ENCODE measurements around the gene GNB2. TPM values are rescaled to one million over a fixed set of nuclear protein-coding genes. Genes with fewer than 3 reads are reported as not detected.

The GNB2 gene
- polyA plus RNA-seq, 2 of the 4 experiments (the other 2 are of a cell fraction): 50.8 to 163 TPM

DNA sequence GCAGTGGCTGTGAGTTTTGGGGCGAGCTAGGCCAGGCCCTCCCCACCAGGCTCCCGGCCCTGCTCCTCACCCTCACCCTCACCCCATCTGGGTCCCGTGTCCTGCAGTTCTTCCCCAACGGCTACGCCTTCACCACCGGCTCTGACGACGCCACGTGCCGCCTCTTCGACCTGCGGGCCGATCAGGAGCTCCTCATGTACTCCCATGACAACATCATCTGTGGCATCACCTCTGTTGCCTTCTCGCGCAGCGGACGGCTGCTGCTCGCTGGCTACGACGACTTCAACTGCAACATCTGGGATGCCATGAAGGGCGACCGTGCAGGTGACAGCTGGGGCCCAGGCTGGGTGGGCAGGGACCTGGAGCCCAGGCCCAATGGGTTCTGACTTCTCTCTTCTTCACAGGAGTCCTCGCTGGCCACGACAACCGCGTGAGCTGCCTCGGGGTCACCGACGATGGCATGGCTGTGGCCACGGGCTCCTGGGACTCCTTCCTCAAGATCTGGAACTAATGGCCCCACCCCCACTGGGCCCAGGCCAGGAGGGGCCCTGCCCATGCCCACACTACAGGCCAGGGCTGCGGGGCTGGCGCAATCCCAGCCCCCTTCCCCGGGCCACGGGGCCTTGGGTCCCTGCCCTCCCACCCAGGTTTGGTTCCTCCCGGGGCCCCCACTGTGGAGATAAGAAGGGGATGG lies 4.9 kb downstream of the GNB2 start:
- no peaks in the 10 kb centered on the region for H3K9me3 ChIP-seq
- peaks cover 35% of the 10 kb centered on the region for H3K4me1 ChIP-seq
- ATAC-seq (no peak), FAIRE-seq (no peak), DNase-seq (ENCODE audit: low read depth in 1 of 2, low spot score in 1 of 2) (no peak)
- 96% methylated on average over 26 of the region's 35 CpGs for WGBS (ENCODE audit: missing lambda C conversion rate)
- H3K4me3 ChIP-seq: no peak overlapping the region
- ChIA-PET CTCF (interaction anchor here (0.6 to 6.4 kb wide), 5 partner anchors 12 to 64 kb away, joined by 5 to 72 read pairs (median 21); partner anchors contain the start of gene POP7), POLR2A (interaction anchor here (0.6 to 1.3 kb wide), 2 partner anchors 92 to 118 kb away, joined by 3 to 4 read pairs; partner anchors contain the start of gene FBXO24)
- no peak for TF ChIP-seq NFE2L2 (conservative IDR thresholded peaks at IDR 0.05; ENCODE audit: low read length)
- no peak for TF ChIP-seq ATOH8 (CRISPR knock-in tag; IDR thresholded peaks at IDR 0.05; ENCODE audit: low read depth)
- TF ChIP-seq POLR2AphosphoS2 (conservative IDR thresholded peaks at IDR 0.05; ENCODE audit: low read length): no peak
- TF ChIP-seq ELK1 (IDR thresholded peaks at IDR 0.05; ENCODE audit: low read depth, low read length): no peak
- TF ChIP-seq HDAC2 (IDR thresholded peaks at IDR 0.05): no peak
- TF ChIP-seq ZSCAN20 (CRISPR knock-in tag; IDR thresholded peaks at IDR 0.05): no peak
- H3K4me2 ChIP-seq: no peak overlapping the region
- 0 out of 6 replicates have a peak overlapping the region, but pooled peaks of 1 of the 2 experiments have one; percentile 22 for H3K27ac ChIP-seq

- FAIRE-seq: no peak
- H3K27ac ChIP-seq: peak overlapping the region in 1 of 2 experiments; percentile 38; a peak in 1 of 6 replicates
Observed at GRCh38 chr7:100679129-100679926, 5.8 kb downstream of the GNB2 start.

DNA sequence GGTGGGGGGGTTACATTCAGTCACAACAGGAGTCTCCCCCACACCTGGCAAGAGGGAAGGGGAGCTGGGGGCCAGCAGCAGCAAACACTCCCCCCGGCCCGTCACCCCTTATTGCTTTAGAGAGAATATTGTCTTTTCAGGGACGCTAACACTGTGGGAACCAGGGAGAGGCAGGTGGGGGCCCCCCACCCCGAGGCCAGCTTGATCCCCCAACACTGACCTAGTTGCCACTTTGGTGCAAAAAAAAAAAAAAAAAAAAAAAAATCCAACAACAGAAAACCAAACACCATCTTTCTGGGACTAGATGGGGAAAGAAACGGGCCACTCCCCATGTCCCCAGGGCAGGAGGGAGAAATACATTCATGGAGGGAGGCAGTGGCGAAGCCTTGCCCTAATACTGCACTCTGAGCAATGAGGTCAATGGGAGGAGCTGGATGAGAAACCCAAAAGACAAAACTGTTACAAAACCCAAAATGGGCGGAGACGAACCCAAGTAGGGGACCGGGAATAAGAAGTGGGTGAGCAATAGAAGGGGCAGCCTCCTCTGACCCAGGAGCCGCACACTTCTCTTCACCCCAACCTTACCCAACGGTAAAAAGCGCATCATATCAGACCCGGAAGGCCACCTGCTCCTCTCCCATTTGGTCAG lies 6.5 kb downstream of the GNB2 start:
- DNase-seq (ENCODE audit: low read depth in 1 of 2, low spot score in 1 of 2): peak in 1 of 2 experiments; percentile 49
- WGBS (ENCODE audit: missing lambda C conversion rate): 77% methylated on average over 13 of the region's 13 CpGs

More at GRCh38 chr7:100679129-100679926, 5.8 kb downstream of the GNB2 start:
- peaks cover 35% of the 10 kb centered on the region for H3K4me1 ChIP-seq
- DNase-seq (ENCODE audit: low read depth in 1 of 2, low spot score in 1 of 2): no peak
- peak in 1 of 2 experiments; percentile 3; a peak in 1 of 6 replicates for ATAC-seq
- ChIA-PET CTCF (interaction anchor here (1.0 to 6.4 kb wide), 7 partner anchors 11 to 51 kb away, joined by 3 to 72 read pairs (median 21); partner anchors contain the start of gene POP7), POLR2A (no interaction called here)
- no peak overlapping the region for H3K4me3 ChIP-seq
- TF ChIP-seq ZNF302 (CRISPR knock-in tag; IDR thresholded peaks at IDR 0.05) (no peak), NR3C1 (IDR thresholded peaks at IDR 0.05) (no peak), CHD2 (IDR thresholded peaks at IDR 0.05; ENCODE audit: low read length, partially characterized antibody) (no peak)
- TF ChIP-seq, protein P1, sequence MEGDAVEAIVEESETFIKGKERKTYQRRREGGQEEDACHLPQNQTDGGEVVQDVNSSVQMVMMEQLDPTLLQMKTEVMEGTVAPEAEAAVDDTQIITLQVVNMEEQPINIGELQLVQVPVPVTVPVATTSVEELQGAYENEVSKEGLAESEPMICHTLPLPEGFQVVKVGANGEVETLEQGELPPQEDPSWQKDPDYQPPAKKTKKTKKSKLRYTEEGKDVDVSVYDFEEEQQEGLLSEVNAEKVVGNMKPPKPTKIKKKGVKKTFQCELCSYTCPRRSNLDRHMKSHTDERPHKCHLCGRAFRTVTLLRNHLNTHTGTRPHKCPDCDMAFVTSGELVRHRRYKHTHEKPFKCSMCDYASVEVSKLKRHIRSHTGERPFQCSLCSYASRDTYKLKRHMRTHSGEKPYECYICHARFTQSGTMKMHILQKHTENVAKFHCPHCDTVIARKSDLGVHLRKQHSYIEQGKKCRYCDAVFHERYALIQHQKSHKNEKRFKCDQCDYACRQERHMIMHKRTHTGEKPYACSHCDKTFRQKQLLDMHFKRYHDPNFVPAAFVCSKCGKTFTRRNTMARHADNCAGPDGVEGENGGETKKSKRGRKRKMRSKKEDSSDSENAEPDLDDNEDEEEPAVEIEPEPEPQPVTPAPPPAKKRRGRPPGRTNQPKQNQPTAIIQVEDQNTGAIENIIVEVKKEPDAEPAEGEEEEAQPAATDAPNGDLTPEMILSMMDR (IDR thresholded peaks at IDR 0.05): no peak
- H3K9me3 ChIP-seq: no peaks in the 10 kb centered on the region
- WGBS (ENCODE audit: missing lambda C conversion rate): 88% methylated on average over 13 of the region's 13 CpGs
- H3K4me2 ChIP-seq: no peak overlapping the region

More for the DNA sequence above, 6.5 kb downstream of the GNB2 start:
- no peaks in the 10 kb centered on the region for H3K9me3 ChIP-seq
- TF ChIP-seq ZFP36 (IDR thresholded peaks at IDR 0.05; ENCODE audit: borderline replicate concordance, partially characterized antibody): no peak
- TF ChIP-seq HEYL (CRISPR knock-in tag; IDR thresholded peaks at IDR 0.05): no peak
- TF ChIP-seq MAFK (IDR thresholded peaks at IDR 0.05; ENCODE audit: partially characterized antibody): no peak
- no peak for TF ChIP-seq HOXB13 (CRISPR knock-in tag; IDR thresholded peaks at IDR 0.05; ENCODE audit: low read depth)
- TF ChIP-seq, protein P2, sequence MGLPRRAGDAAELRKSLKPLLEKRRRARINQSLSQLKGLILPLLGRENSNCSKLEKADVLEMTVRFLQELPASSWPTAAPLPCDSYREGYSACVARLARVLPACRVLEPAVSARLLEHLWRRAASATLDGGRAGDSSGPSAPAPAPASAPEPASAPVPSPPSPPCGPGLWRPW (IDR thresholded peaks at IDR 0.05): no peak
- TF ChIP-seq FOSB (CRISPR knock-in tag; IDR thresholded peaks at IDR 0.05): no peak
- no peak for TF ChIP-seq TP53 (CRISPR knock-in tag; IDR thresholded peaks at IDR 0.05)
- TF ChIP-seq HDAC2 (IDR thresholded peaks at IDR 0.05): no peak
- no peak for TF ChIP-seq POLR2AphosphoS2 (conservative IDR thresholded peaks at IDR 0.05; ENCODE audit: low read length)
- TF ChIP-seq ZC3H11A (IDR thresholded peaks at IDR 0.05): no peak
- CTCF ChIA-PET: interaction anchor here (1.0 to 6.4 kb wide), 8 partner anchors 10 to 91 kb away, joined by 3 to 33 read pairs (median 5); partner anchors contain the start of genes MOSPD3 and POP7
- FAIRE-seq: no peak
- ATAC-seq: peak; percentile 11 to 29; a peak in 3 of 6 replicates
- no peak overlapping the region for H3K4me2 ChIP-seq
- no peak overlapping the region for H3K4me3 ChIP-seq
- H3K27ac ChIP-seq: peak overlapping the region in 1 of 2 experiments; percentile 44; a peak in 2 of 6 replicates
- POLR2A ChIA-PET: interaction anchor here (0.7 to 1.1 kb wide), 3 partner anchors 12 to 68 kb away, joined by 3 to 6 read pairs (median 5); partner anchors contain the start of genes MOSPD3 and POP7
- H3K4me1 ChIP-seq: peaks cover 35% of the 10 kb centered on the region
